Measurements from ENCODE around the gene CD300A.

The CD300A gene

DNA sequence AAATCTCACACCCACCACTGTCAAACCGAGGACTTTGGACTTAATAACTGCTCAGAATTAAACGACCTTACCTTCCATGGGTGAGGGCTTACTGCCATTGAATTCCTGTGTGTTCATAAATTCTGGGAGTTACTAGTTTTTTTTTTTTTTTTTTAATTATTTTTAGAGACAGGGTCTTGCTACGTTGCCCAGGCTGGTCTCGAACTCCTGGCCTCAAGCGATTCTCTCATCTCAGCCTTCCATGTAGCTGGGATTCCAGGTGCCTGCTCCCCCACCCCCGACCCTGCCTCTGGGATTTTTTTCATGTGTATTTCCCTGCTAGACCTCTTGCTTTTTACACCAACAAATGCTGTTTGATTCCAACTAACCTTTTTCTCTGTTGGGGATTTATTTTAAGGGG lies 14.9 kb upstream of the CD300A start:
- no peak overlapping the region for H3K4me3 ChIP-seq (ENCODE audit: low read depth, low read length)
- TF ChIP-seq, protein P1, sequence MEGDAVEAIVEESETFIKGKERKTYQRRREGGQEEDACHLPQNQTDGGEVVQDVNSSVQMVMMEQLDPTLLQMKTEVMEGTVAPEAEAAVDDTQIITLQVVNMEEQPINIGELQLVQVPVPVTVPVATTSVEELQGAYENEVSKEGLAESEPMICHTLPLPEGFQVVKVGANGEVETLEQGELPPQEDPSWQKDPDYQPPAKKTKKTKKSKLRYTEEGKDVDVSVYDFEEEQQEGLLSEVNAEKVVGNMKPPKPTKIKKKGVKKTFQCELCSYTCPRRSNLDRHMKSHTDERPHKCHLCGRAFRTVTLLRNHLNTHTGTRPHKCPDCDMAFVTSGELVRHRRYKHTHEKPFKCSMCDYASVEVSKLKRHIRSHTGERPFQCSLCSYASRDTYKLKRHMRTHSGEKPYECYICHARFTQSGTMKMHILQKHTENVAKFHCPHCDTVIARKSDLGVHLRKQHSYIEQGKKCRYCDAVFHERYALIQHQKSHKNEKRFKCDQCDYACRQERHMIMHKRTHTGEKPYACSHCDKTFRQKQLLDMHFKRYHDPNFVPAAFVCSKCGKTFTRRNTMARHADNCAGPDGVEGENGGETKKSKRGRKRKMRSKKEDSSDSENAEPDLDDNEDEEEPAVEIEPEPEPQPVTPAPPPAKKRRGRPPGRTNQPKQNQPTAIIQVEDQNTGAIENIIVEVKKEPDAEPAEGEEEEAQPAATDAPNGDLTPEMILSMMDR (IDR thresholded peaks at IDR 0.05; ENCODE audit: low read depth, low read length), result no peak

- TF ChIP-seq, protein P1 (IDR thresholded peaks at IDR 0.05; ENCODE audit: low read depth, low read length), result no peak
- no peak overlapping the region for H3K4me3 ChIP-seq (ENCODE audit: low read depth, low read length)
Measured at GRCh38 chr17:74452033-74452840, 14.2 kb upstream of the CD300A start.

DNA sequence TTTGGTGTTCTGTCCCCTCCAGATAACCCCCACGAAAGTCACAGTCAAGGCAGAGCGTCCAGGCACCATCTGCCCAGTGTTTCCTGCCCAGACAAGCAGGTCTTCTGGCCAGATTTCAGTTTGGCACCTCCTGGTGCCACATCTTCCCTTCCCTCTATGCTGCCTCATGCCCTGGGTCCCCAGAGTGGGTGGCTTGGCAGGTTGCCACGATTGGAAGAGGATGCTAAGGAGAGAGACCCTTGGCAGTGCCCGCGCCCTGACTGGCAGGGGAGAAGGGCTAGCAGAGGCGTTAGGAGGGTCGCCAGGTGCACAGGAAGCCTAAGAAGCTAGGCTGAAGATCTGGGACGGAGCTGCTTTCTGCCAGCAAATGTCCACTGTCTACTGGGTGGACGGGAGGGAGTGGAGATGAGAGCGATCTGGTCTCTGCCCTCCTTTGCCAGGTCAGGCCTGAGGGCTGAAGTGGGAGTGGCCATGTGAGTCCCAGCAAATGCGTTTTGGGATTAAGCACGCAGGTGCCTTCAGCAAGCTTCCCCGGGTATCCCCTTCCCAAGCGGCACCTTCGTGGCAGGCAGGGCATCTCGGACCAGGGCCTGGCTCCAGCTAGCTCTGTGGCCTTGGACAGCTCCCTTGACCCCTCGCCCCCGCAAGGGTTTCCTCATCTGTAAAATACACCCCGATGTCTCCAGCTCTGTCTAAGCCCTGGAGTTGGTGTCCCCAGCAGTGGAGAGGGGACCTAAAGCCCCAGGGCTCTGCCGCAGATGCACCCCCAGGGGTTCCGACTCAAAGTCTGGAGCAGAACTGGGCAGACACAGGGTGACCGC lies 13.4 kb upstream of the CD300A start:
- no peak overlapping the region for H3K4me3 ChIP-seq (ENCODE audit: low read depth, low read length)
- TF ChIP-seq, protein P1 (IDR thresholded peaks at IDR 0.05; ENCODE audit: low read depth, low read length), result no peak

- TF ChIP-seq, protein P1 (IDR thresholded peaks at IDR 0.05; ENCODE audit: low read depth, low read length), result no peak
- no peak overlapping the region for H3K4me3 ChIP-seq (ENCODE audit: low read depth, low read length)
Measured at GRCh38 chr17:74453665-74454196, 12.7 kb upstream of the CD300A start.

- H3K4me3 ChIP-seq (ENCODE audit: low read depth, low read length), result no peak overlapping the region
- TF ChIP-seq, protein P1 (IDR thresholded peaks at IDR 0.05; ENCODE audit: low read depth, low read length), result no peak
Measured at GRCh38 chr17:74454197-74455024, 12.0 kb upstream of the CD300A start.

DNA sequence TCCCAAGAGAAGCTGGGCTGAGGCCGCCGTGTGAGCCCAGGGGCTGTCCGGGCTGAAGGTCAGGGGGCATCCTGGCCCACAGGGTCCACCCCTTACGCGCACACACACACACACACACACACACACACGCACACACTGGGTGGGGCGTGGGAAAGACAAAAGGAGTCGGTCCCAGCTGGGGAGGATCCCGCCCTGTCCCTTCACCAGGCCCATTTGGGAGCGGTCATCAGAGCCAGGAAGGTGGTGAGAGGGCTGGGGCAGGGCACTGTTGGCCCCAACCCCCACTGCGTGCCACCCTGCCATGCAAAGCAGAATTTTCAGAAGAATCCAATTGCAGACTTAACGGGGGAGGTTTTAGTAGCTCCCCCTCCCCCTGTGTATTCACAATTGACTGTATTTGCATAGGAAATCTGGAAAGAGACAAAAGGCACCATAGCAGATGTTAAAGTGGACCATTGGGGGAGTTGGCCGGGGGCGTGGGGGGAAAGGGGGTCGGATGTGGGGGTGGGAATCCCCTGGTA lies 11.3 kb upstream of the CD300A start:
- no peak overlapping the region for H3K4me3 ChIP-seq (ENCODE audit: low read depth, low read length)
- TF ChIP-seq, protein P1 (IDR thresholded peaks at IDR 0.05; ENCODE audit: low read depth, low read length), result no peak
